HTERT RPE-1 (cell line): ENCODE measurements around the gene WT1.
"Not testable (repeated sequence)": the region's sequence is repeated elsewhere in the genome, so short reads cannot be mapped to it uniquely, and the experiment has no call there.

Experiments
- in situ Hi-C: fragments of 300-500 bp; cut with MboI; formaldehyde crosslinking; loops from 4 replicates; pipeline ENCODE4 v1.14.3; 2020; ENCODE audit warnings: low sequenced_read_pairs

The WT1 gene

DNA sequence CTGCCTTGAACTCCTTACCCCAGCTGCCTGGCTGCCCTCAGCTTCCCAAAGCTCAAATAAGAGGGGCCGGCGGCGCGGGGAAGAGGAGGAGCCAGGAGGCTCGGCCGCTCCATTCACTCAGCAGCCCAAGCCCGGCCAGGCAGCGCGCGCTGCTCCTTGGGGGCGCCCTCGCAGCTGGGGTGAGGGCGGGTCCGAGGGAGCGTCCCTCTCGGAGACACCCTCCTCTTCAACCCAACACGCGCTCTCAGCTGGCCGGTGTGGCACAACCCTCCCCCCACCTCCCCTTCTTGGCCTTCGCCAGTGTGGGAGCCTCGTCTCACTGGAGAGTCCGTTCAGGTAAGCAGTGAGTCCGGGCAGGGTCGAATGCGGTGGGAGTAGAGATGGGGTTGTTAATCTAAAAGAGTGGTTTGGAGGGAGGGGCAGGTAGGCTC is at the start of gene WT1:
TSS of gene WT1 (minus strand) at position 29 of the 431 bp plus-strand sequence.
- in situ Hi-C loops, result no loop called here

DNA sequence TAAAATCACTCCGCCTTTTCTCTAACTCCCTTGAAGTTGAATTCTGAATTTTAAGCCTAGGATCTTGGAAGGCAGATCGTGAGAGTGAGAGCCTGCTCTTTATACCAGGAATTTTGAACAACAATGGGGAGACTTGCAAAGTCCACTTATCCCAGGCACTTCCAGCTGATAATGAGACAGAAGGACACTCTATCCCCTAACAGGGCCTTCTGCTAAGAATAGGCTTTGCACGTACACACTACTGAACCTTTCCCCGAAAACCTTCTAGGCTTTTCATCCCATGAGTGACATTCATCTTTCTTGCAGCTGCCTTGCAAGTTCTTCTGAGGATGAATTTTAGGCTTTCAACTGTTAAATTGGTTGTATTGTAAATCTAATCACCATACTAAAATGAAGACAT is 44.0 kb upstream of the WT1 start:
- in situ Hi-C loops, result no loop called here

DNA sequence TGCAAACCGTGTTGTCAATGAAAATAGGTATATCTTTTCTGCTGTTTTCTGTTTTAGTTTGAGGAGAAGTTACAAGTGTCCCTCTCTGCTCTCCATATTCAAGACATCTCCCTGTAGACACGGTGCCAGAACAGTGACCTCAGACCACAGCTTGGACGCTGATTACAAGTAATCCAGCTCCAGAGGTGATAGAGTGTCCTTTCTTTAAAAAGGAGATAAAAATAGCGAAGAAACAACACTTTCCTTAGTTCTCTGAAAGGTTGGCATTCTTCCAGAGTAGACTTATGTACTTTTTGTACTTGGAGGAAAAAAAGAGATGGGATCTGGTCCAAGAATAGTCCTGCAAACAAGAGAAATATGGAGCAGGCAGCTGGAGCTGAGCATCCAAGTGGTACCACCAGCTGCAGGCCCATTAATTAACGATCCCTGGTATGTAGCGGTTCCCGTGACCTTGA is 43.0 kb upstream of the WT1 start:
- in situ Hi-C loops, result no loop called here

DNA sequence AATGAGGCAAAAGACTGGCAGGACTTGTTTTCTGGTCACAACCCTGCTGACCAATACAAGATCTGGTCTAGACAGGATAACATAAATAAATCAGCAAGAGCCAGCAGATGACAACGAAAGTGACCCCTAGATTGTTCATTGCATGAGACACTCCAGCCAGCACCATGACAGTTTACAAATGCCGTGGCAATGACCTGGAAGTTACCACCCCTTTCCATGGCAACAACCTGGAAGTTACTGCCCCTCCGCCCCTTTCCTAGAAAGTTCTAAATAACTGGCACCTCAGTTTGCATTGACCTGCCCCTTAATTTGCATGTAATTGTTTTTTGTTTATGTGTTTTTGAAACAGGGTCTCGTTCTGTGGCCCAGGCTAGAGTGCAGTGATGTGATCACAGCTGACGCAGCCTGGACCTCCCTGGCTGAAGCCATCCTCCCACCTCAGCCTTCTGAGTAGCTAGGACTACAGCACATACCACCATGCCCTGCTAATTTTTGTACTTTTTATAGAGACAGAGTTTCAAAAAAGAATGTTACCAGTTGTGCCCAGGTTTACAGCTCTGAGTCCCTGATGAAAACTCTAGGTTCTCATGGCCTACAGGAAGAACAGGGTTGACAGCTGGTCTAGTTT is 38.1 kb upstream of the WT1 start:
- in situ Hi-C loops, result no loop called here

DNA sequence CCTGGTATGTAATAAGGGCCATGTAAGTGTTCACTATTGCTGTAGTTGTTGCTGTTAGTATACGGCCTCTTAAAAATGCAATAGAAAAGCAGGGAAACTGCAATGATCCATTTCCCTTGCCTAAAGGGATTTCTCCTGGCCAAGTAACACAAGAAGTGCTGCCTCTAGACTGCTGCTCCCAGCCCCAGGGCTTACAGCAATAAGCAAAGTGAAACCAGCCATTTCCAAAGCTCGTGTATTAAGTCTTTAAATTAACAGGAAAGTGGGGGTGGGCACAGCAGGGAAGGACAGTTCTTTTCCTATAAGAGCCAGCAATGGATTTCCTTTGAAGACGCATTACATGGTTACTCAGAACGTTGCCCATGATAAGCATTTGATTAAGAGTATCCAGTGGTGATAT is 36.9 kb upstream of the WT1 start:
- in situ Hi-C loops, result no loop called here

DNA sequence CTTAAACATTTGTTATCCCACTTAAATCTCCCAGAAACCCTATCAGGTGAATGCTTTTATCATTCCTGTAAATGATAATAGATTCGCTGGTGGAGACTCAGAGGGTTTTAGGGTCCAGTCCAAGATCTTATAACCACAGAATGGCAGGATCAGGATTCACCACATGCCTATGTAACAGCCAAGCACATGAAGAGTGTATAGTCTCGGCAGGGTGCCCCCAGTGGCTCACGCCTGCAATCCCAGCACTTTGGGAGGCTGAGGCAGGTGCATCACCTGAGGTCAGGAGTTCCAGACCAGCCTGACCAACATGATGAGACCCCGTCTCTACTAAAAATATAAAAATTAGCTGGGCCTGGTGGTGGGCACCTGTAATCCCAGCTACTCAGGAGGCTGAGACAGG is 36.2 kb upstream of the WT1 start:
- in situ Hi-C loops, result not testable (repeated sequence)

DNA sequence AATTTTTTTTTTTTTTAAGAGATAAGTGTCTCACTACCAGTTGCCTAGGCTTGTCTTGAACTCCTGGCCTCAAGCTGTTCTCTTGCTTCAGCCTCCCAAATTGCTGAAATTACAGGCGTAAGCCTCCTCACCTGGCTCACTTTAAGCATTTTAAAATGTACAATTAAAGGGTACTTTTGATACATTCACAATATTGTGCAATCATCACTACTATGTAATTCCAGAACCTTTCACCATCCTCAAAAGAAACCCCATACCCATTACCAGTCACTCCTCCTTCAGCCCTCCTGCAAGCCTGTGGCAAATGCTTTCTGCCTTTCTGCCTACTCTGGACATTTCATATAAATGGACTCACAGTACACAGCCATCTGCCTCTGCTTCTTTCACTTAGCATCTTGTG is 34.5 kb upstream of the WT1 start:
- in situ Hi-C loops, result no loop called here

DNA sequence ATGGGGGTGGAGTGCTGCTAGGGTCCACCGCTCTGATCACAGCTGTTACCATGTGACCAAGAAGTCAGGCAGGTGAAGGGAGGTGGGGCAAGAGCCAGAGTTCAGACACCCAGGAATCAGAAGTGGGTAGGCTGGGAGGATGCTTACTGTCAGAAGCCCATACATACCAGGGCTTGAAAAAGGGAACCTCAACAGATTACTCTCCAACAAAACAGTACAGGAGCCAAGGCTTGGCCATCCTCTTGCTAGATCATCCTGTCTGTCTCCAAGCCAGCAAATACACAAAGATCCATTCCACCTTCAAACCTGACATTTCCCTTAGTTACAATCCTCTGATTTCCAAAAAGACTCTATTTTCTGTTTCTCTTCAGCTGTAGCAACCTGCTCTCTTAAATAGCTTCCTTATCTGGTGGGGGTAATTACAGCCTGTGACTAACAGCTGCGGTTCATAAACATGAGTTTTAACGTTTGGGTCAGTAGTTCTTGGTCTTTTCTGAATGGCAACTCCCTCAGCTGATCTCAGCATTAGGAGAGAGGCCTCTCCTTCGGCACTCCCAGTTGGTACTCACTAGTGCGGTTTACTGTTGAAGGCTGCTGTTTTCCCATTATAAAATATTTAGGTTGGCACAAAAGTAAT is 31.1 kb upstream of the WT1 start:
- in situ Hi-C loops, result no loop called here

DNA sequence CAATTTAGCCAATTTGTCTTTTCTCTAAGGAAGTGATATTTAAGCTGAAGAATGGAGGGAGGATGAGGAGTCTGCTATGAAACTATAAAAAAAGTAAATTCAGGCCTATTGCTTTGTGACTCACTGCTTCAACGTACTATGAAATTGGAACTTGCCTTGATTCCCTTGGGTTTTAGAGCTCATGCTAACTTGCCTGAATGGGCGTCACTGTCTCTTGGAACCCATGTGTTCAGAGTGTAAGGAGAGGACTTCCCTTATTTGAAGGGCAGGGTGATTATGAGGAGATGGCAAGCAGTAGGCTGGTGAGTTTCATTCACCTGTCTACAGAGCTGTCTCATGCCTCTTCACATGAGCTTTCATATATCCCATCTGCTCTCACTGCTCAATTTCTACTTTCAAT is 28.7 kb upstream of the WT1 start:
- in situ Hi-C loops, result no loop called here

DNA sequence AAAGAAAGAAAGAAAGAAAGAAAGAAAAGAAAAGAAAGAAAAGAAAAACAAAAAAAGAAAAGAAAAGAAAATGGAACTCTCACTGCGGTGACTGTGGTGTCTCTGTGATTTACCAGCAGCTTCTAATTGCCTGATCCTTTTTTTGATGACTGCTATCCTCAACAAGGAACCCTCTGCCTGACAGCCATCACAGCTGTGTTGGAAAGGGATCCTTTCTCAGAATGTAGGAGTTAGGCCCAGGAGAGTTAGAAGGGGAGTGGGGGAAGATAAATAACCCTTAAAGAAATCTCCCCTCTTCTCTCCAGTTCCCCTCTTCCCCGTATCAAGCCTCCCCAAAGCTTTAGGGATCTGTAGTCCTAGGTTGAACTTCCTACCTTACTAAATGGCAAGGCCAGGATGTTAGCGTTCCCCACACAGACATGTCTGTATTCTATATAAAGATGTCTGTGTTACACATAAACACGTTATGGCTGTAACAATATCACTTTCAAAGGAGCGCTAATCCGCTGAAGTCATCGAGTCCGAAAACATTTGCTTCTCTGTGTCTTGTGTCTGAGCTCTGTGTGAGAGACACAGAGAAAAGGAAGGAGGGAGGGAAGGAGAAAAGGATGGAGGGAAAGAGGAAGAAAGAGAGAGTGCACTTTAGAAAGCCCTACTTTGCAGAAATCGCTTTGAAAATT is 26.8 kb upstream of the WT1 start:
- in situ Hi-C loops, result no loop called here

DNA sequence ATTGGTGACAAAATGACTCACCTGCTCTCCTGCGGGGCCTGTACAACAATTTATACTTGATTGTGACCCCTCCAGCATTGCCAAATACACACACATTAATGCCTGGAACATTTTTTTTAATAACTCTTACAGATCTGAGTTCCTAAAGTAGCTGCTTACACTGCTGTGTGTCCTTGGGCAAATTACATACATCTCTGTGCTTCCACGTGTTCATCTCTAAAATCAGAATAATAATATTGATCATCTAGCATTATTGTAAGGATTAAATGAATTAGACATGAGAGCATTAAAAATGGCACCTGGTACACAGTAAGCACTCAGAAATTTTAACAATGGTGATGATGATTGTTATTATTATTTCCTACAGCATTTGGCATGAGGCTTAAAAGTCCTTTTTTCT is 21.5 kb upstream of the WT1 start:
- in situ Hi-C loops, result no loop called here

DNA sequence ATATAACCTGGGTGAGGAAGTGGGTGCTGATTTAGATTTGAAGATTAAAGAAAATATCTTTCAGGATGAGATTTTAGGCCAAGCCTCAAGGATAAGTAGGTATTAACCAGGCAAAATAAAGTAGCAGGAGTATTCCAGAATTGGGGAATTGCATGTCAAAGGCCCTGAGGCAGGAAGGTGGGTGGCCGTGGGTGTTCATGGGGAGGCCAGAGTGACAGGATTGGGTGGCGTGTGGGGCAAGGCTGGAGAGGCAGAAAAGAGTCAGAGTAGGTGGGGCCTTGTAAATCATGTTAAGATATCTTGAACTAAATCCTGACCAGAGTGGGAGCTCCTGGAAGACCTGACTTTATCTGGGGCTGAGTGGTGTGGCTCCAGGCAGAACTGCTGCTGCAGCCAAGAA is 19.7 kb upstream of the WT1 start:
- in situ Hi-C loops, result no loop called here

DNA sequence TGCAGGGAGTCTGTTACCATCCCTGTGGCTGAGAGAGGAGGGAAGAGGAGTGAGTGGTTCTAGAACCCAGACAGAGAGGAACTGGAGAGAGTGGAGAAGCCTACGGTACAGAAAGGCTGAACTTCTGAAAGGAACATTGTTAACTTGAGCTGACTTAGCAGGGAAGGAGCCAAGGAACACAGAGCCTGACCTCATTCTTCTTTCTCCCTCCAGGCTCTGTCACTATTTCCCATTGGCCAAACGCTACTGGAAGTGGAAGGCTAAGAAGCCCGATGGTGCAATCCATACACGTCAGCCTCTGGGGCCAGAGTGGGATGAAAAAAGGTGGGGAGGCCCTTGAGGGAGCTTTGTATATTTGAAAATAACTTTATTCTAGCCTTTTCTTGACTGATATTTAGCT is 16.5 kb upstream of the WT1 start:
- in situ Hi-C loops, result no loop called here

DNA sequence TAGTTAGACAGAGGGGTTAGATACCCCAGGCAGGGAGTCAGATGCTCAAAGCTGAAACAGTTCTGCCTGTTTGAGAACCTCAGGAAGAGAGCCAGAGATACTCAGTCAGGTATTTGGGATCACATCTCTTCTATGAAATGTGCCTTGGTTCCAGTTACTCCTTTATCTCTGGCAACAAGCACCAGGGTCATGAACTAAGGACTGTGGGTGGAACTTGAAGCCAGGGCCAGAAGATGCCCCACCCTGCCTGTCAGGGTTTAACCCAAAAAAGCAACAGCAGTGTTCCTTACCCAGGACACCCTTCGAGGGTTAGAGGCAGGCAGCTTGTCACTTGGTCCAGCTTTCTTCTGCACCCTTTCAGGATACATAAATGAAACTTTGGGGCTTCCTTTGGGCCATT is 15.0 kb upstream of the WT1 start:
- in situ Hi-C loops, result no loop called here

DNA sequence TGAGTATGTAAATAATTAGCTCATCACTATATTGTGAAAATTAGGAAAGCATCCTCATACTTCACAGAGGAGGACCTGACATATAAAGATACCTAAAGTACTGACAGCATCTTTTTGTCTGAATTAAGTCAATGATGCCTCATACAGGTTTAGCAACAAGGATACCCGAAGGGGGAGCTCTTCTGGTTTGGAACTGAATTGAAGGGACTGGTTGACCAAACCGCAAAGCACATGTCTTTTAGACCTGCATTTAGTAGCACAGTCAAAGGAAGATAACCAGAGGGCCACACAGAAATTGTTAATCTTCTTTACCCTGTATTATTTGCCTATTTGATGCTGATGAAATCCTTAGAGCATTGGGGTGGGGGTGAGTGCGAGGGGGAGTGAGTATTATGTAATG is 12.9 kb upstream of the WT1 start:
- in situ Hi-C loops, result no loop called here

DNA sequence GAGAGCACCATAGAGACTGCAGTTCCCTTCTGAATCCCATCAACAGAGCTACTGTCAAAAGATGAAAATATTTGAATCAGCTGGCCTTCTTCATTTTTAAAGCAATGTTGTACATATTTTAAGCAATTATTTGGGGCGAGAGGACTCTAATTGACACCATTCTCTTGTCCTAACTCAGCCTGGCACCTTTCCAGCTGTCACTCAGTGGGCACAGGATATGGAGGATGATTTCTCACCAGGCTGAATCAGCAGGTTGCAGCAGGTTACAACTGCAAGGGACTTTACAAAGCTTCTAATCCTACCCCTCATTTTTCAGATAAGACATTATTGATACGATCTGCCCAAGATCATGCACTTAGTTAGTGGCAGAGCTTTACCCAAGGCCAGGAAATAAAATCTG is 11.9 kb upstream of the WT1 start:
- in situ Hi-C loops, result no loop called here

DNA sequence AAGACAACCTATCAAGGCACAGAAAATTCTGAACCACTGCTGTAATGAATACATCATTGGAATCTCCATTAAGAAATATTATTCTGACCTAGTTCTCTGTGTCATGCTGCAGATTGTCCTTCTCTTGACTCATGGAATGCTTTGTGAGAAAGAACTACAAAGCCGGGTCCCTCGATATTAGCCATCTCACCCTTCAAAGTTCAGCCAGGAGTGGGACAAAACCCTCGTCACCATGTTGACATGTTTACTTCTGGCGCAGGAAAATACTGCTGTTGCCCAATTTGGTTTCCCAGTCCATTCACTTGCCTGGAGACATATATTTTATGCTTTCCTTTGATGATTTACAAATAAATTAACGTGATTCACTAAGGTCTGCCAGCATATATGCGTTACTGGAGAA is 10.9 kb upstream of the WT1 start:
- in situ Hi-C loops, result no loop called here

DNA sequence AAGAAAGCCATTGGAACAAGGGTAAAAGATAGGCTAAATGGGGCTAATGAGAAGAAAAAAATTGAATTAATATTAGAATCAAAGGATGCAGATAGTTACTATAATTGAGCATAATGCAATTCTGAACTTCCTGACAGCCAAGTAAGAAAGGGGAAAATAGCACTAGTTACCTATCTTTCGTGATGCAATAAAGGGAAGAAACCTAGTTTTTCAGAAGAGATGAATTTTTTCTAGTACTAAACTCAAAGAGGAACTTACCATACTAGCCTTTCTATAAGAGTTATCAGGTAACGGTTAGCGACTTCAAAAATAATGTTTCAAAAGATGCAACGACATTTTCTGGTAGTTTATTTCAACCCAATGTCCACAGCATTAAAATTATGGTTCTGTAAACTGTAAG is 8.8 kb upstream of the WT1 start:
- in situ Hi-C loops, result no loop called here

DNA sequence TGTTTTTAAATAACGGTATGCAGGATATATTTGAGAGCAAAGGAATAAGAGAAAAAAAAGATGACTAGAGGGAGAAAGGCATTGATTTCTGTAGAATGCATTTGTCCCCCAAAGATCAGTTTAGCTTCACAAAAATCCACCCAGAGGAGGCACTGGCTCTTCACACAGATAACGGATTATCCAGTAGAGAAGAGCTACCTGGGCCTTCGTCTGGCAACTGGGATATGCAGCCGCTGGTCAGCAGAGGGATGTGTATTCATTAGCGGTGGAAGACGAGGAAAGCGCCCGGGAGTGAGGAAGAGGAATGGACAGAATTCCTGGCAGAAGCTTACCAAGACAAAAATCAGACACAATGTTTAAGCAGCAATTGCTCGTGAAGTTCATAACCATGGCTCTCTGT is 5.6 kb upstream of the WT1 start:
- in situ Hi-C loops, result no loop called here

DNA sequence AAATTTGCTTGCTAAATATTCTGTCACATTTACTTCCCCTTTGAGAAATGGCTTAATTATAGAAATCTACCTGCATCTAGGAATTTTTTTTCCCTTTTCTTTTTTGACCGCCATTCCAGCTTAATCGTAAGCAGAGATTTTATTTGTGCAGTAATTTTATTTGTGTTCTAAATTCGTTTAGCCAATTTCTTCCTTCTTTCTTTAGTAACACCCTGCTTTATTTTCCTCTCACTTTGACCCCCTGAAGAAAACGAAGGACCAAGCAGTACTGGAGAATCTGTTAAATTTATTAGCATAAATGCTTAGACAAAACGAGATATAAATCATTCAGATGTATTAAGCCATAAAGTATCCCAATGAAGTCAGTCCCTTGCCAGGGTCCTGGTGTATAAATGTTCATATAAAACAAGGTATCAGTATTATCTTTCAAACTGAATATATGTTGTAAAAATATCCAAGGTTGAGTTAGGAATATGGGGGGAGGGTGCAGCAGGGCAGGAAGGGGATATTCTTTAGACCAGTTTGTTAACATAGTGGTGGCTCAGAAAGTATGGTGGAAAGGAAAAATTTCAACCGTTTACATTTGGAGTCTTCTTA is 5.1 kb upstream of the WT1 start:
- in situ Hi-C loops, result no loop called here

DNA sequence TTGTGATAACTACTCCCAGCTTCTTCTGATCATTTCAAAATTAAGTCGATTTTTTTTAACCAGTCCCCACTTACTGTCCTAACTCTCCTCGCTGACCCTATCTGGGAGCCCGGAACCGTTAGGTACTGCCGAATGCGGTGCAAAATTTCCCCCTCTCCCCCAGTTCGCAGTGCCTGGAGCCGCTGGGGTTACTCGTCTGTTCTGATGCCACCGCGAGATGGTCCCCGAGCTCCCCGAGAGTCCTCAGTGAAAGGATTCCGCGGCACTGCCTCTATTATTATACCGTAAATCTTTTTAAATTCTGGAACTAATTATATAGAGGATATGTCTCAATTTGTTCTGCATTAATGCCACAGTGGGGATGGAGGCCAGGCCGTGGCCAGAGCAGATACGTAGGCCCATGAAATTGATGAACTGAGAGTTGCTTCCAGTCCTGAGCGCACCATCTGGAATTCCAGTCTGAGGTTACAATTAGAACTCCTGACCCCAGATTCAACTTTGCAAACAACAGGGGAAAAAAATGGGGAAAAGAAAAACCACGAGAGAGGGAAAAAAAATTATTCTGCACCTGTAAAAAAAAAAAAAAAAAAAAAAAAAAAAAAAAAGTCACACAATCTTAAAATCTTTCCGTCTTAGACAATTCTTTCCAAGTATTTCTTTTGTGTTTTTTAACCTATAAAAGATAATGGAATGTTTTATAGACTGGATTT is 4.3 kb upstream of the WT1 start:
- in situ Hi-C loops, result no loop called here
